Subcutaneous adipose tissue (tissue), 4 donors: ENCODE results near the gene GNG7. TPM values are rescaled to one million over a fixed set of nuclear protein-coding genes. Genes with fewer than 3 reads are reported as not detected.

Experiments used
- CTCF ChIP-seq: fragments of 450-650 bp; IDR thresholded peaks from one replicate; pipeline ENCODE4 v1.5.1; 2016; ENCODE audit warnings: low read depth, mild to moderate bottlenecking, control low read depth, antibody characterized with exemption, moderate library complexity
- total RNA-seq, 4 donors: library from RNA; depleted of rRNA; stranded (reverse); fragments of >200 nt; gene quantifications; one replicate each; pipeline ENCODE4 v1.1.0, GENCODE V29; 2016

GNG7 gene
- total RNA-seq, 4 donors from 2014 or later: 0.16 to 3.6 (median 0.82) TPM

- no peak for TF ChIP-seq CTCF
Measured at GRCh38 chr19:2726160-2726855, 23.8 kb upstream of the GNG7 start.

GRCh38 chr19:2724148-2724557 lies 21.7 kb upstream of the GNG7 start:
- no peak for TF ChIP-seq CTCF

- TF ChIP-seq CTCF: no peak
Measured at GRCh38 chr19:2723747-2724146, 21.3 kb upstream of the GNG7 start.

- no peak for TF ChIP-seq CTCF
Measured at GRCh38 chr19:2723345-2723715, 20.8 kb upstream of the GNG7 start.

- no peak for TF ChIP-seq CTCF
Measured at GRCh38 chr19:2722541-2723344, 20.2 kb upstream of the GNG7 start.

GRCh38 chr19:2721570-2722540 lies 19.4 kb upstream of the GNG7 start:
- TF ChIP-seq CTCF: no peak
